GM18511 (cell line): ENCODE measurements around the gene VWA8.
"Not testable (repeated sequence)": the region's sequence is repeated elsewhere in the genome, so short reads cannot be mapped to it uniquely, and the experiment has no call there.

Source experiments
- ATAC-seq: cut with Tn5 transposase; IDR thresholded peaks from one replicate; pipeline ENCODE4 v1.9.1; 2021; ENCODE audit warnings: mild to moderate bottlenecking, moderate library complexity; ENCODE audit not compliant: unreplicated experiment

VWA8 gene

GRCh38 chr13:41859565-41859964 lies 101.3 kb downstream of the VWA8 start:
- ATAC-seq = no peak

DNA sequence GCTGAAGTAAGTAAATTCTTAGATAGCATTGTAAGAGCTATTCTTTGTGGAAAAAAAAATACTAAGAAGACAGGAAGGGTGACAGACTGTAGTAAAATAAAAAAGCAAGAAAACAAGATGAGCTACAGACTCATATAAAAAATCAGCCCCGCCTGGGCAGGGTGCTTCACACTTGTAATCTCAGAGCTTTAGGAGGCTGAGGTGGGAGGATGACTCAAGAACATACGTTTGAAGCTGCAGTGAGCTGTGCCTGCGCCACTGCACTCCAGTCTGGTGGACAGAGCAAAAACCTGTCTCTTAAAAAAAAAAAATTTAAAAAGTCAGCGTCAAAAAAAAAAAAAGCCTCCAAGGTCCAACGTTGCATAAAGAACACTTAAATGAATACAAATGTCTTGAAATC lies 102.1 kb downstream of the VWA8 start:
- no peak for ATAC-seq

GRCh38 chr13:41854758-41855157 lies 106.2 kb downstream of the VWA8 start:
- ATAC-seq = no peak

DNA sequence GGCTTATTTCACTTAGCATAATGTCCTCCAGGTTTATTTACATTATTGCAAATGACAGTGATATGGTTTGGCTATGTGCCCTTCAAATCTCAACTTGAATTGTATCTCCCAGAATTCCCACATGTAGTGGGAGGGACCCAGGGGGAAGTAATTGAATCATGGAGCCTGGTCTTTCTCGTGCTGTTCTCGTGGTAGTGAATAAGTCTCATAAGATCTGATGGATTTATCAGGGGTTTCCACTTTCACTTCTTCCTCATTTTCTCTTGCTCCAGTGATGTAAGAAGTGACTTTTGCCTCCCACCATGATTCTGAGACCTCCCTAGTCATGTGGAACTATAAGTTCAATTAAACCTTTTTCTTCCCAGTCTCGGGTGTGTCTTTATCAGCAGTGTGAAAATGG lies 109.6 kb downstream of the VWA8 start:
- no peak for ATAC-seq

DNA sequence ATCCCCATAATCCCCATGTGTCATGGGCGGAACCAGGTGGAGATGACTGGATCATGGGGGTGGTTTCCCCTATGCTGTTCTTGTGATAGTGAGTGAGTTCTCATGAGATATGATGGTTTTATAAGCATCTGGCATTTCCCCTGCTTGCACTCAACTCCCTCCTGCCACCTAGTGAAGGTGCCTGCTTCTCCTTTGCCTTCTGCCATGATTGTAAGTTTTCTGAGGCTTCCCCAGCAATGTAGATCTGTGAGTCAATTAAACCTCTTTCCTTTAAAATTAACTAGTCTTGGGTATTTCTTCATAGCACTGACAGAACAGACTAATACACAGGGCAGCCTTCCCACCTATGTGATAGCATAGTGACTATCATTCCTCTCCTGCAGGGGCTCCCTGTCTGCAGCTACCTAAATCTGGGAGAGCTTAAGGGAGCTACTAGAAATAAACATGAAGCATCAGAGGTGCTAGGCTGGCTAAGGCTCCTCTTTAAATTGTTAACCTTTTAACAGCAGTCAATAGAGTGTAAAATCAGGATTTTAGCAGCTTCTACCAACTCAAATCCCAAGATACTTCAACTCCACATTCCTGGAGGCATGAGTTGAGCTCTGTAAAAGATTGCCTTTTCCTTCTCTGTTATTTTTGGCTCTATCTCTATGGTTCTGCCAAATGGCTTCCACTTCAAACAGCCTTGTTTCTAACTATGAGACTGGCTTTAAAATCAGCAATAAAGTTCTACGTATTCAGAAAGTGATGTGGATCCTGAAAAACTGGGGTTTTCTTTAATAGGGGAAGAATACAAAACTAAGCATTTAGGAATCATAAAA lies 112.3 kb downstream of the VWA8 start:
- no peak for ATAC-seq

GRCh38 chr13:41847216-41847615 lies 113.7 kb downstream of the VWA8 start:
- no peak for ATAC-seq

DNA sequence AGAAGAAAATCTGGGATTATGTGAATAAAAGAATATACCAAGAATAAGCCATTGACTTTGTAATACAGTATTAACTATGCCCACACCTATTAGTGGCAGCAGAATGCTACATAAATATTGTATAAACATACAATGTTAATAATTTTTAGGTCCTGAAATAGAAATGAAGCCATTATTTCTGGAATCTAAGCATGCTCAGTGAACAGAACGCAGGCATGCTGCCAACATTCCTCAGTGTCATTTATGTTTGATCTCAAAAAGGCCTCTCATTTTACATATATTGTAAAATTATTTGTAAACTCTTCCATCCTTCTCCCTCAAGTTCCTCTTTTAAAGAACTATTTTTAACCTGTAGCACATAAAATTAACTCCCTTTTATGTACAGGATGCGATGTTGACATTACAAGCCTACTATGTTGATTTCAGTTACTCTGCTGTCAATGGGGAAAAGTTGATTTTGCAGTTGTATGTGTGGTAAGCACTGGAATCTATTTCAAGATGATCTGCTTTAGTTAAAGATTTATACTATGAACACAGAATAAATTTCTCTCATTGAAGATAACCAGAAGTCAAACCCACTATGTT lies 118.8 kb downstream of the VWA8 start:
- ATAC-seq = no peak

- no peak for ATAC-seq
Observed at GRCh38 chr13:41837629-41838028, 123.3 kb downstream of the VWA8 start.

- ATAC-seq = no peak
Observed at GRCh38 chr13:41835871-41836270, 125.0 kb downstream of the VWA8 start.

DNA sequence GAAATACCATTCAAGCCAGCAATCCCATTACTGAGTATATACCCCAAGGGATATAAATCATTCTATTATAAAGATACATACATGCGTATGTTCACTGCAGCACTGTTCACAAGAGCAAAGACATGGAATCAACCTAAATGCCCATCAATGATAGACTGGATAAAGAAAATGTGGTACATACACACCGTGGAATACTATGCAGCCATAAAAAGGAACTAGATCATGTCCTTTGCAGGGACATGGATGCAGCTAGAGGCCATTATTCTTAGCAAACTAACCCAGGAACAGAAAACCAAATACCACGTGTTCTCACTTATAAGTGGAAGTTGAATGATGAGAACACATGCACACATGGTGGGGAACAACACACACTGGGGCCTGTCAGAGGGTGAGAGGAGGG lies 126.2 kb downstream of the VWA8 start:
- ATAC-seq = not testable (repeated sequence)

GRCh38 chr13:41833831-41834230 lies 127.1 kb downstream of the VWA8 start:
- ATAC-seq = no peak

DNA sequence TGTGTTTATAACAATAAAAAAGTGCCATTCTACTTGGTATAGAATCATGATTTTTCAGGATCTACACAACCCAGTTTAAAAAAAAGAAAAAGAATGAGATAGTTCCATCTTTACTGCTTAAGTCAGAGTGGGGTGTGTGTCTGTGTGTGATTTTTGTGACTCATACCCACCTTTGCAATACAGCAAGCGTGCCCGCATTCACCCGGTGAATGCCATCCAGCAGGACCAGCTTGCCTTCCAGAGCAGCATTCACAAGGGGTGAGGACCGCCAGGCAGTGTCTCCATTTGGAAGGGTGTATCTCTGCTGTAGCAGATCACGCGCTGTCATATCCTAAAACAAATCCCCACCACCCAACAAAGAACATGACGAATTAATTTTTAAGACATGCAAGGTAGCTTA lies 127.7 kb downstream of the VWA8 start:
- ATAC-seq = no peak

GRCh38 chr13:41827507-41828213 lies 133.2 kb downstream of the VWA8 start:
- ATAC-seq = no peak

DNA sequence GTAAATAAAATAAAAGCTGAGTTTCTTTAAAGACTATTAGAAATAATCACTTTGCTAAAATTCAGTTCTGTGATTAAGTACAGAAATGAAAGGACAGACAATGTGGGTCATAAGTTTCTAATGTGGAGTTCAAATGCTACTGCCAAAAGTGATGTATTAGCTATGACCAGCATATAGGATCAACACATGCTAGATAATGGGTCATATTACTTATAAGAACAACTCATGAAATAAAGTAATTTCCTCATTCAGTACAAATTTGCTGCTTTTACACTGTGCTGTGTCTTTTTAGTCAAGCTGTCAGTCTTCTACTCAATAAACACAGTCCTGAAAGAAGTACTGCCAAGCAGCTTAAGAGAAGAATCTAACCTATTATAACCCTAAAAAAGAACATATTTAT lies 135.2 kb downstream of the VWA8 start:
- ATAC-seq = no peak

DNA sequence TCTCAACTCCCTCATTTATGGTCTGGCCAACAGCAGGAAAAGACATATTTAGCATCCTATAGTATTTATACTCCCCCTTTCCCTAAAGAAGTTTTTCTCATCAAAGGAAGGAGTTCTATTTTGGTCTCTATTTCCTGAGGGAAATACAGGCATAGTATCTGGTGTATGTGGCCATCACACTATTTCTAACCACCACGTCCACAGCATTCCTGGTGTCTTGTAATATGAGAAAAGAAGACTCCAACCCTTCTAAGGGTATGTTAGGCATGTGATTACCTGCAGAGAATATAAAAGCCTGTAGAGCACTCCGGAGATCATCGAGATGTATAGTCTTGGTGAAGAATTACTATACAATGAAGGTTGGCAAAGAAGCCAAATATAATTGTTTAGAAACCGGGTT lies 137.4 kb downstream of the VWA8 start:
- ATAC-seq = no peak

DNA sequence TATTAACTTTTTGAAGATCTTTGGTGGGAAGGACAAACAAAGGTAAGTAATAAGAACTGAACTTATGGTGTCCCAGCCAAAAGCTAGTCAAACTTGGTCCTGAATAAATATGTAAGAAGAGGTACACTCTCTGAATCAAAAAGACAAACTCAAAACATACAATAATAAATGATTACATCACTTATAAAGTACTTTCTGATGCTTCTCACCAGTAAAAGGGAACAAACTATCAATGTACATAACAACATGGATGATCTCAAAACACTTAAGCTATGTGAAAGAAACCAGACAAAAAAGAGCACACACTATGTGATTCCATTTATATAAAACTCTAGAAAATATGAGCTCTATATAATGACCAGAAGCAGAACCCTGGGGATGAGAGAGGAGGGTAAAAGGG lies 138.3 kb downstream of the VWA8 start:
- no peak for ATAC-seq

- no peak for ATAC-seq
Observed at GRCh38 chr13:41821238-41821594, 139.7 kb downstream of the VWA8 start.

GRCh38 chr13:41820581-41821237 lies 140.2 kb downstream of the VWA8 start:
- no peak for ATAC-seq

- ATAC-seq = no peak
Observed at GRCh38 chr13:41816057-41816456, 144.9 kb downstream of the VWA8 start.

GRCh38 chr13:41813426-41813825 lies 147.5 kb downstream of the VWA8 start:
- no peak for ATAC-seq

- no peak for ATAC-seq
Observed at GRCh38 chr13:41812851-41813250, 148.1 kb downstream of the VWA8 start.

DNA sequence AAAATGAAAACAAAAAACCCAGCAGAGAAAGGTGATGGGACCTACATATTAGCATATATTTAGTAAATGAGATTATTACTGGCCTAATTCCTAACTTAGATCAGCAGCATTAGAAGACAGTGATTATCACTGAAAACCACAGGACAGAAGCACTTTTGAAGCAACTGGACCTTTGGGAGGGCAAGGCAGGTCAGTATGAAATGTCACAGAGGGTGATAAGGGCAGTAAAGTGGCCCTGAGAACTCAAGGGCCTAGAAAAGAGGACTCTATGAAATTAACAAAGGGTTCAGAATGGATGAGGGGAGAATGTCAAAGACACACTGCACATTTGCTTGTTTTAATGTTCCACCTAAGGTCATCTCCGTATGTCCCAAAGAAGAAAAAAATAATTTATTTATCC lies 148.7 kb downstream of the VWA8 start:
- ATAC-seq = no peak
